PC-9 (cell line): ENCODE results near the gene ABLIM2. TPM values are rescaled to one million over a fixed set of nuclear protein-coding genes. Genes with fewer than 3 reads are reported as not detected.

ENCODE experiments used
- BruUV-seq: library from RNA; stranded (reverse); fragments of 400-500 nt; replicated peaks from 2 replicates; lab custom pipeline; 2021; lab: Mats Ljungman, UMichigan
- CTCF ChIA-PET: fragments of 300-600 bp; sonication (Branson Sonifier 250); formaldehyde crosslinking; loops from one replicate; lab custom pipeline; 2022; ENCODE audit warnings: antibody characterized with exemption; lab: Charles Lee
- POLR2A ChIA-PET: fragments of 300-600 bp; sonication (Branson Sonifier 250); formaldehyde crosslinking; loops from one replicate; lab custom pipeline; 2022; ENCODE audit warnings: antibody characterized with exemption; ENCODE audit not compliant: unreplicated experiment; lab: Charles Lee
- DNase-seq, 2 experiments: peaks; one replicate each; pipeline versions ENCODE4 v3.0.0 to v3.0.0-alpha.2; 2015 to 2022; ENCODE audit warnings: mixed read lengths in 1 of 2
- H2AFZ ChIP-seq: fragments of 200-600 bp; sonication (generic); 2 replicates; pipeline ENCODE4 v1.8.1; 2017; ENCODE audit warnings: antibody characterized with exemption
- H3F3A ChIP-seq: fragments of 200-600 bp; sonication (generic); 2 replicates; pipeline ENCODE4 v1.8.1; 2017; ENCODE audit warnings: antibody characterized with exemption, mild to moderate bottlenecking, low read depth; ENCODE audit not compliant: insufficient read depth
- H3K27ac ChIP-seq: fragments of 200-600 bp; sonication (generic); 2 replicates; pipeline ENCODE4 v1.6.1; 2016; ENCODE audit warnings: mixed run types
- H3K27me3 ChIP-seq: fragments of 200-600 bp; sonication (generic); 2 replicates; pipeline ENCODE4 v1.6.1; 2016; ENCODE audit warnings: low read depth, mixed run types; ENCODE audit not compliant: insufficient read depth
- H3K36me3 ChIP-seq: fragments of 200-600 bp; sonication (generic); 2 replicates; pipeline ENCODE4 v1.6.1; 2016; ENCODE audit warnings: low read depth, mixed run types
- H3K4me1 ChIP-seq: fragments of 200-600 bp; sonication (generic); replicated peaks from 2 replicates; pipeline ENCODE4 v1.6.1; 2016; ENCODE audit warnings: mixed run types; ENCODE audit not compliant: insufficient read depth
- H3K4me2 ChIP-seq: fragments of 200-600 bp; sonication (generic); 2 replicates; pipeline ENCODE4 v1.6.1; 2017; ENCODE audit warnings: mixed run types
- H3K4me3 ChIP-seq: fragments of 200-600 bp; sonication (generic); 2 replicates; pipeline ENCODE4 v1.6.1; 2016; ENCODE audit warnings: mixed run types
- H3K79me2 ChIP-seq: fragments of 200-600 bp; sonication (generic); 2 replicates; pipeline ENCODE4 v1.6.1; 2017; ENCODE audit warnings: low read depth, mixed run types
- H3K9me2 ChIP-seq: fragments of 200-600 bp; sonication (generic); 2 replicates; pipeline ENCODE4 v1.8.1; 2017; ENCODE audit warnings: mild to moderate bottlenecking; ENCODE audit not compliant: insufficient read depth
- H3K9me3 ChIP-seq: fragments of 200-600 bp; sonication (generic); 2 replicates; pipeline ENCODE4 v1.8.1; 2016; ENCODE audit warnings: low read depth; ENCODE audit not compliant: insufficient read depth
- H4K20me1 ChIP-seq: fragments of 200-600 bp; sonication (generic); 2 replicates; pipeline ENCODE4 v1.8.1; 2017; ENCODE audit not compliant: insufficient read depth
- CTCF ChIP-seq: fragments of 200-600 bp; sonication (generic); conservative IDR thresholded peaks from 2 replicates; pipeline ENCODE4 v1.6.1; 2017; ENCODE audit warnings: mixed run types, antibody characterized with exemption, mild to moderate bottlenecking, moderate library complexity
- EZH2 ChIP-seq: fragments of 200-600 bp; sonication (generic); IDR thresholded peaks from 2 replicates; pipeline ENCODE4 v1.8.0; 2017; ENCODE audit warnings: antibody characterized with exemption, low read depth
- intact Hi-C: fragments of 100-400 bp; cut with micrococcal nuclease; formaldehyde crosslinking; loops from one replicate; pipeline ENCODE4 v1.10.0; 2022; ENCODE audit not compliant: unreplicated experiment
- total RNA-seq: library from RNA; stranded (reverse); gene quantifications from 2 replicates; pipeline ENCODE4 v1.2.3, GENCODE V29; 2021

ABLIM2 gene
- total RNA-seq, 1 experiment from 2014 or later = 1.6 TPM

DNA sequence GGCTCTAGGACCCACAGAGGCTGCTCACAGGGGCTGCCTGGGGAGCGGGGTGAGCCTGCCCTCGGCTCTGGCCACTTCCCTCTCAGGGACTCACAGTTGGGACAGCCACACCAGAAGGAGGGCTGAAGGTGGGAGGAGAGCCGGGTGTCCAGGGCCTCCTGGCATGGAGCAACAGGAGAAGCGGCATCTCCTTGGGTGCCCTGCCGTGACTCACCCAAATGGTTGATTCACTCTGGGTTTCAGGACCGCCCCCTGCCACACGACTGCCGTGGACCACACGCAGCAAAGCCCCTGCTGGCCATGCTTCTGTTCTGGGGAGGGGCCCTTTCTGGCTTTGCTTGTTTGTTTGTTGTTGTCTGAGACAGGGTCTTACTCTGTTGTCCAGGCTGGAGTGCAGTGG, 132.9 kb downstream of the ABLIM2 start:
- Histone ChIP-seq H4K20me1 (no peaks in the 10 kb centered on the region), H3K27ac (no peak overlapping the region), H3K79me2 (no peaks in the 10 kb centered on the region), H2AFZ (no peak overlapping the region), H3K4me2 (no peak overlapping the region), H3K9me2 (no peaks in the 10 kb centered on the region), H3K4me3 (no peak overlapping the region), H3K27me3 (no peaks in the 10 kb centered on the region), H3K4me1 (no peaks in the 10 kb centered on the region), H3K36me3 (no peaks in the 10 kb centered on the region), H3F3A (no peaks in the 10 kb centered on the region), H3K9me3 (no peaks in the 10 kb centered on the region)
- ChIA-PET POLR2A (no interaction called here), CTCF (no interaction called here)
- intact Hi-C loops = loop anchor here (10.0 kb wide), 1 partner anchor 379 kb away; no protein-coding TSS in a partner anchor
- BruUV-seq = no TSS peak
- TF ChIP-seq EZH2 (no peak), CTCF (no peak)
- DNase-seq = peak in 1 of 2 experiments; percentile 29

- Histone ChIP-seq H3K79me2 (no peaks in the 10 kb centered on the region), H3K27me3 (no peaks in the 10 kb centered on the region), H2AFZ (no peak overlapping the region), H3K36me3 (no peaks in the 10 kb centered on the region), H3K4me1 (peaks cover 10% of the 10 kb centered on the region; the same call in 1 of the 2 replicates), H3K4me2 (no peak overlapping the region), H3K9me2 (no peaks in the 10 kb centered on the region), H3K9me3 (no peaks in the 10 kb centered on the region), H4K20me1 (no peaks in the 10 kb centered on the region), H3F3A (no peaks in the 10 kb centered on the region), H3K4me3 (no peak overlapping the region), H3K27ac (no peak overlapping the region)
- no TSS peak for BruUV-seq
- ChIA-PET POLR2A (no interaction called here), CTCF (no interaction called here)
- TF ChIP-seq CTCF (no peak), EZH2 (no peak)
- intact Hi-C loops = loop anchor here (10.0 kb wide), 1 partner anchor 381 kb away; no protein-coding TSS in a partner anchor
- DNase-seq = peak in 1 of 2 experiments; percentile 19
Observed at GRCh38 chr4:8024073-8024786, 134.4 kb downstream of the ABLIM2 start.

DNA sequence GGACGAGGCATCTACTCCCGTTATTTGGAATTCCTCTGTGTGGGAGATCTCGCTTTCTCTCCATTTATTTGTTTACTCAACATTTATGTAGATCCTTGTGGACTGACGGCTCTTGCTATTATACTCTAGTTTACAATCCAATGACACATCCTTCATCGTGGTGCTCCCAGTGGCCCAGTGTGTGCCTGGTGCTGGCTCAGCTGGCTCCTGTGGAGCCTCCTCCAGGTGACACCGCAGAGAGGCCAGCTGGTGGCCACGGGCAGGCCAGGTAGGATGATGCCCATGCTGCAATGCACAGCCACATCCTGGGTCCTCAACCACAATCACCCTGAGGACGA, 134.9 kb downstream of the ABLIM2 start:
- H3K79me2 ChIP-seq = no peaks in the 10 kb centered on the region
- peaks cover 10% of the 10 kb centered on the region; the same call in 1 of the 2 replicates for H3K4me1 ChIP-seq
- POLR2A ChIA-PET = no interaction called here
- DNase-seq = peak in 1 of 2 experiments; percentile 22
- TF ChIP-seq EZH2 (no peak), CTCF (no peak)
- intact Hi-C loops = loop anchor here (10.0 kb wide), 1 partner anchor 381 kb away; no protein-coding TSS in a partner anchor
- no peak overlapping the region for H3K4me2 ChIP-seq
- no TSS peak for BruUV-seq
- no peaks in the 10 kb centered on the region for H3K9me3 ChIP-seq
- H3K27me3 ChIP-seq = no peaks in the 10 kb centered on the region
- H3K36me3 ChIP-seq = no peaks in the 10 kb centered on the region
- H3K4me3 ChIP-seq = no peak overlapping the region
- H3K27ac ChIP-seq = no peak overlapping the region
- H3K9me2 ChIP-seq = no peaks in the 10 kb centered on the region
- CTCF ChIA-PET = no interaction called here
- H4K20me1 ChIP-seq = no peaks in the 10 kb centered on the region
- H3F3A ChIP-seq = no peaks in the 10 kb centered on the region
- no peak overlapping the region for H2AFZ ChIP-seq
